A673 (cell line): Measurements from ENCODE around the gene BEST2. TPM values are rescaled to one million over a fixed set of nuclear protein-coding genes. Genes with fewer than 3 reads are reported as not detected.
A peak's percentile ranks its signal among the peaks of the same experiment; 100 is the strongest.

Experiments used
- BruUV-seq: library from RNA; stranded (reverse); fragments of 400-500 nt; replicated peaks from 2 replicates; lab custom pipeline; 2021; lab: Mats Ljungman, UMichigan
- CTCF ChIA-PET: fragments of 300-600 bp; sonication (Branson Sonifier 250); formaldehyde crosslinking; loops from one replicate; lab custom pipeline; 2022; ENCODE audit warnings: antibody characterized with exemption; lab: Charles Lee
- POLR2A ChIA-PET: fragments of 300-600 bp; sonication (Branson Sonifier 250); formaldehyde crosslinking; loops from one replicate; lab custom pipeline; 2022; ENCODE audit warnings: antibody characterized with exemption; ENCODE audit not compliant: low non-redundant PET; lab: Charles Lee
- DNase-seq: peaks from one replicate; pipeline ENCODE4 v3.0.0-alpha.2; 2015; ENCODE audit warnings: low spot score
- H3K27ac ChIP-seq: fragments of 200-600 bp; sonication (generic); 2 replicates; pipeline ENCODE4 v1.5.1; 2016; ENCODE audit warnings: mixed run types, low read depth, mild to moderate bottlenecking, mixed read lengths, antibody characterized with exemption, low read length; ENCODE audit not compliant: poor library complexity, severe bottlenecking
- H3K27me3 ChIP-seq: fragments of 200-600 bp; sonication (generic); replicated peaks from 2 replicates; pipeline ENCODE4 v1.6.1; 2017; ENCODE audit warnings: mixed run types, low read depth, mild to moderate bottlenecking, mixed read lengths, antibody characterized with exemption, low read length; ENCODE audit not compliant: insufficient read depth, poor library complexity
- H3K36me3 ChIP-seq: fragments of 200-600 bp; sonication (generic); 2 replicates; pipeline ENCODE4 v1.6.1; 2016; ENCODE audit warnings: mixed run types, mild to moderate bottlenecking, mixed read lengths, antibody characterized with exemption, low read length; ENCODE audit not compliant: insufficient read depth, poor library complexity, severe bottlenecking
- H3K4me1 ChIP-seq: fragments of 200-600 bp; sonication (generic); 2 replicates; pipeline ENCODE4 v1.6.1; 2017; ENCODE audit warnings: mixed run types, mild to moderate bottlenecking, mixed read lengths, antibody characterized with exemption, low read length; ENCODE audit not compliant: insufficient read depth, poor library complexity, severe bottlenecking
- H3K4me3 ChIP-seq: fragments of 200-600 bp; sonication (generic); 2 replicates; pipeline ENCODE4 v1.5.1; 2016; ENCODE audit warnings: low read depth, mixed run types, mild to moderate bottlenecking, mixed read lengths, low read length; ENCODE audit not compliant: poor library complexity, severe bottlenecking
- H3K9me3 ChIP-seq: fragments of 200-600 bp; sonication (generic); 2 replicates; pipeline ENCODE4 v1.6.1; 2016; ENCODE audit warnings: mixed run types, low read depth, mild to moderate bottlenecking, mixed read lengths, antibody characterized with exemption, low read length; ENCODE audit not compliant: poor library complexity, severe bottlenecking
- CTCF ChIP-seq: fragments of 300-800, 200-600 bp; sonication (generic); conservative IDR thresholded peaks from 2 replicates; pipeline ENCODE4 v1.5.1; 2017; ENCODE audit warnings: low read depth, mild to moderate bottlenecking, antibody characterized with exemption, low read length, moderate library complexity, mixed read lengths
- EZH2 ChIP-seq: fragments of 200-600 bp; sonication (generic); IDR thresholded peaks from 2 replicates; pipeline ENCODE4 v1.6.1; 2017; ENCODE audit warnings: borderline replicate concordance, low read depth, mild to moderate bottlenecking, mixed read lengths, antibody characterized with exemption, low read length; ENCODE audit not compliant: poor library complexity, severe bottlenecking
- intact Hi-C: fragments of 100-400 bp; cut with micrococcal nuclease; formaldehyde crosslinking; loops from one replicate; pipeline ENCODE4 v1.10.0; 2022; ENCODE audit not compliant: unreplicated experiment
- total RNA-seq: library from RNA; stranded (reverse); gene quantifications from 2 replicates; pipeline ENCODE4 v1.2.3, GENCODE V29; 2021

The BEST2 gene
- total RNA-seq, 1 experiment from 2014 or later = not detected

DNA sequence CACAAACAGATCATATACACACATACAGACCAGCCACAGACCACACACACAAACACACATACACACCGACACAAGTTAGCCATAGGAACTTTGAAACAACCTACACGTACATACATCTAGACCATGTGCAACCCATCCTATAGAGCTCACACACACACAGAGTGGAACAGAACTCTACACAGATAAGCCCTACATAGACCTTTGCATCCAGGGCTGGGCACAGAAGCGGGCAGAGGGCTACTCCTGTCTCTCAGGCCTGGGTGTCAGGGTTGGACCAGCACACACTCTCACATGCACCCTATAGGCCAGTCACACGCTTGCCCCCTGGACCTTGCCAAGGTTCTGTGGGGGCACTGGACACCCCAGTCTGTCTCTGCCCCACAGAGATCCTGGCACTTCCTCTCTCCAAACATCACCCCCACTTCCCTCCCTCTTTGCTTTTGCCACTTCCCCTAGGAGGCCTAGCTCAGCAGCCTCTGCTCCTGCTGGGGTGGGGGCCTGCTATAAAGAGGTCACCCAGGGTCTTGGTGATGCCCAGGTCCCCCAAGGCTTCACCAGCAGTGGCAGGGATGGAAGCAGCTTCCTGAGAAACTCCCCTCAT is 33.9 kb downstream of the BEST2 start:
- DNase-seq = no peak
- no peak overlapping the region for H3K4me3 ChIP-seq
- H3K4me1 ChIP-seq = peaks cover 52% of the 10 kb centered on the region
- H3K27ac ChIP-seq = peak overlapping the region; percentile 96
- no peaks in the 10 kb centered on the region for H3K36me3 ChIP-seq
- no TSS peak for BruUV-seq
- intact Hi-C loops = no loop called here
- no peaks in the 10 kb centered on the region for H3K9me3 ChIP-seq
- POLR2A ChIA-PET = no interaction called here
- TF ChIP-seq EZH2 (no peak), CTCF (no peak)
- CTCF ChIA-PET = no interaction called here
- H3K27me3 ChIP-seq = no peaks in the 10 kb centered on the region

GRCh38 chr19:12786141-12786870 is 34.7 kb downstream of the BEST2 start:
- peak overlapping the region; percentile 96 for H3K27ac ChIP-seq
- no peak for TF ChIP-seq EZH2
- no peak for TF ChIP-seq CTCF
- ChIA-PET POLR2A (interaction anchor here (0.5 kb wide), 1 partner anchor 1010 kb away, joined by 3 read pairs; no protein-coding TSS in a partner anchor), CTCF (no interaction called here)
- no peaks in the 10 kb centered on the region for H3K27me3 ChIP-seq
- intact Hi-C loops = no loop called here
- DNase-seq = no peak
- H3K36me3 ChIP-seq = no peaks in the 10 kb centered on the region
- no peaks in the 10 kb centered on the region for H3K9me3 ChIP-seq
- peaks cover 58% of the 10 kb centered on the region for H3K4me1 ChIP-seq
- no TSS peak for BruUV-seq
- no peak overlapping the region for H3K4me3 ChIP-seq

GRCh38 chr19:12786952-12787351 is 35.4 kb downstream of the BEST2 start:
- H3K9me3 ChIP-seq = no peaks in the 10 kb centered on the region
- no peak overlapping the region for H3K4me3 ChIP-seq
- peaks cover 56% of the 10 kb centered on the region for H3K4me1 ChIP-seq
- no TSS peak for BruUV-seq
- peak overlapping the region; percentile 96 for H3K27ac ChIP-seq
- intact Hi-C loops = no loop called here
- DNase-seq = no peak
- POLR2A ChIA-PET = interaction anchor here (0.5 kb wide), 1 partner anchor 1011 kb away, joined by 3 read pairs; no protein-coding TSS in a partner anchor
- H3K36me3 ChIP-seq = no peaks in the 10 kb centered on the region
- TF ChIP-seq CTCF (no peak), EZH2 (no peak)
- H3K27me3 ChIP-seq = no peaks in the 10 kb centered on the region
- CTCF ChIA-PET = no interaction called here
